ENCODE data around the gene CNMD.
"Not testable (repeated sequence)": the region's sequence is repeated elsewhere in the genome, so short reads cannot be mapped to it uniquely, and the experiment has no call there.

- TF ChIP-seq POLR2A (IDR thresholded peaks at IDR 0.05; ENCODE audit: low read length); GATA1 (IDR thresholded peaks at IDR 0.05; ENCODE audit: low read depth, low read length): not testable (repeated sequence)
Measured at GRCh38 chr13:52720904-52721303, 18.7 kb downstream of the CNMD start.

Measured in erythroblast (primary cell).